D341Med (cell line): ENCODE data around the gene TNFRSF4.

Experiments used
- DNase-seq: peaks from one replicate; pipeline ENCODE4 v3.0.0; 2012; ENCODE audit warnings: low spot score

TNFRSF4 gene

GRCh38 chr1:1232796-1233566, 19.0 kb upstream of the TNFRSF4 start:
- no peak for DNase-seq

DNA sequence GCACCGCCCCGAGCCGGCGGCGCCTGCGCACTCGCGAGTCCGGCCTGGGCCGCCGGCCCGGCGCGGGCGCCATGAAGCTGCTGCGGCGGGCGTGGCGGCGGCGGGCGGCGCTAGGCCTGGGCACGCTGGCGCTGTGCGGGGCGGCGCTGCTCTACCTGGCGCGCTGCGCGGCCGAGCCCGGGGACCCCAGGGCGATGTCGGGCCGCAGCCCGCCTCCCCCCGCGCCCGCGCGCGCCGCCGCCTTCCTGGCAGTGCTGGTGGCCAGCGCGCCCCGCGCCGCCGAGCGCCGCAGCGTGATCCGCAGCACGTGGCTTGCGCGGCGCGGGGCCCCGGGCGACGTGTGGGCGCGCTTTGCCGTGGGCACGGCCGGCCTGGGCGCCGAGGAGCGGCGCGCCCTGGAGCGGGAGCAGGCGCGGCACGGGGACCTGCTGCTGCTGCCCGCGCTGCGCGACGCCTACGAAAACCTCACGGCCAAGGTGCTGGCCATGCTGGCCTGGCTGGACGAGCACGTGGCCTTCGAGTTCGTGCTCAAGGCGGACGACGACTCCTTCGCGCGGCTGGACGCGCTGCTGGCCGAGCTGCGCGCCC, 18.3 kb upstream of the TNFRSF4 start, which contains the start of gene B3GALT6:
Gene B3GALT6, plus strand, starts transcription at position 30 of the 588 bp plus-strand sequence. Its CDS starts 42 bp downstream, at position 72.
- DNase-seq, result no peak

DNA sequence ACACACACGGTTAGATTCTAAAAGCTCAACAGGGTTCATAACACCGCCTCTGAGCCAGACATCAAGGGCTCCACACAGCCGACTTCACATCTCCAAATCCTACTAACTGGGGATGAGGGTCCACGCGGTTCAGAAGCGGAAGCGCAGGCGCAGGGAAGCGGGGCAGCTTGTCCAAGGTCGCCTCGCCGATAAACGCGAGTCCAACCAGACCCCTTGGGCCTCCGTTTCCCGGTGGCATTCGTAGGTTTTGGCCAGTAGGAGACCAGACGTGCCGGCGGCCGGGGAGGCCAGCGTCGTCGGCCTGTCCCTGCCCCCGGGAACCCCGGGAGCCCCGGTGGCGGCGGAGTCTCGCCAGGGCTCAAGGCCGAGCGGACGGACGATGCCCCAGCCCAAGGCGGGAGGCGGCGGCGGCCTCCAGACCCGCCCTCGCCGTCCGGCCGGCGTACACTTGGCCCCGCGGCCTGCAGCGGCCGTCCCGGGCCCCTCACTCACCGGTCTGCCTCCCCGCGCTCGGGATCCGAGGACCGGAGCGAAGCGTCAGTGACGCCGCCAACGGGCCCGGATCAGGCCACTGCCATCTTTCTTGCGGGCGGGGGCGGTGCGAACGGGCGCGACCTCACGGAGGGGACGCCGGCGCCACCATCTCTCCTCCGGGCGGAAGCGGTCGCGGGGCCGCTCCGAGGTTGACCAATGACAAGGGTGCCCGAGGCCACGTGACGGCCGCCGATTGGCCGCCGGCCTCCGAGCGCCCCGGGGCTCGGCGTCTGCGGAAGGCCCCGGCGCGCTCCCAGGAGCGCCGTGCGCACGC, 17.7 kb upstream of the TNFRSF4 start, which contains the start of gene SDF4:
Gene SDF4, minus strand, starts transcription at position 602 of the 808 bp plus-strand sequence. CDS start 3,229 bp downstream, outside the sequence.
- peak; percentile 100 for DNase-seq

DNA sequence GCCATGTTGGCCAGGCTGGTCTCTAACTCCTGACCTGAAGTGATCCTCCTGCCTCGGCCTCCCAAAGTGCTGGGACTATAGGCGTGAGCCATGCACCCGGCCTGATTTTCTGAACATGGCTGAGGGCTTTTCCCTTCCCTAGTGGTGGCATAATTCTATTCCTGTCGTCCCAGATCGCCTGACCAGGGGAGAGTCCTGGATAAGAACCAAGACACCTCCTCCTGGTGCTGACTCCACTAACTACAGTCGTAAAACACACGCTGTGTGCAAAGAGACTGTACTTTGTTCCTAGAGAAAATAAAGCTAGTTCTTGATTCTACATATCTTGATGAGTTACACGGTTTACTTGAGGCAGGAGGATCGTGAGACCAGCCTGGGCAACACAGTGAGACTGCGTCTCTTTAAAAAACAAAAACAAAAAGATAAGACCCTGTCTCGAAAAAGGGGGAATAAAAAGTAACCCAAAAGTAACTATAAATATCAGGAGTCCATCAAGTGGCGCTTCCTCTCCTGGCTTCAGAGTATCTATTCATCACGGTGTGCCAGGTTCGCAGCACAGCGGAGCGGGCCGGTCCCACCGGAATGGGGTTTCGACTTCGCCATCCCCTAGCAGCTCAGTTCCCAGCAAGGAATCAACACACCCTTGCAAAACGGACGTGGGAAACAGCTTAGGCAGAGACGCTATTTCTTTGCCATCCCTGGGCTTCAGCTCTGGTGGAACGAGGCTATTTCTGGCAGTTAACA, 16.9 kb upstream of the TNFRSF4 start:
- DNase-seq, result no peak

DNA sequence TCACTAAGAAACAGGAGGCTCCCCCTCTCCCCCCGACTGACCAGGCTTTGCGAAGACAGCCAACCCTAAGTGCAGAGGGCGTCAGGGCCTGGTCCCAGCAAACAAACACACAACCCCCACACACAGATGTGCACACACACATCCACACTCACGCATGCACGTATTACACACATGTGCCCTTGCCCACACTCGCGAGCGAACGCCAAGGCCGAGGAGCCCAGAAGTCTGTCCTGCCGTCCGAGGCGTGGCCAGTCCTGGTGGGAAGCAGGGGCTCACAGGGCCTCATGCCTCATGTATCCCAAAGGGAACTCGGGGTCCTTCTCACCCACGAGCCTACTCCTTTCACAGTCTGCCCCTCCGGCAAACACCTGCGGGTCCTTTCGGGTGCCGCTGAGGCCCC, 15.8 kb upstream of the TNFRSF4 start:
- DNase-seq, result no peak

GRCh38 chr1:1228596-1229321, 14.8 kb upstream of the TNFRSF4 start:
- no peak for DNase-seq

DNA sequence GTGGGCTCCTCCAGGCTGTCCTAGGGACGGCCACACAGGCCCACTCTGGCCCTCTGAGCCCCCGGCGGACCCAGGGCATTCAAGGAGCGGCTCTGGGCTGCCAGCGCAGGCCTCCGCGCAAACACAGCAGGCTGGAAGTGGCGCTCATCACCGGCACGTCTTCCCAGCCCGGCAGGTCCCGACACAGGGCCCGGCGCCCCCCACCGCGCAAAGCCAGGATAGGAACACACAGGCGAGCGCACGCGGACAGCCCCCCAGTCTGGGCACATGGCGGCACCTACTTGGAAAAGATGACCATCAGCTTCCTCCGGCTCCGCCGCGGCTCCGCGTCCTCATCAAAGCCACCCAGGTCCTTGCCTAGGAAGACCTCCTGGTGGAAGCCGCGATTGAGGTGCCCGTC, 14.2 kb upstream of the TNFRSF4 start:
- DNase-seq, result no peak

GRCh38 chr1:1227386-1227785, 13.4 kb upstream of the TNFRSF4 start:
- no peak for DNase-seq

- no peak for DNase-seq
Observed at GRCh38 chr1:1226566-1227362, 12.8 kb upstream of the TNFRSF4 start.

GRCh38 chr1:1225913-1226312, 12.0 kb upstream of the TNFRSF4 start:
- DNase-seq, result no peak

GRCh38 chr1:1225238-1225845, 11.4 kb upstream of the TNFRSF4 start:
- no peak for DNase-seq

GRCh38 chr1:1223891-1224290, 9.9 kb upstream of the TNFRSF4 start:
- no peak for DNase-seq

- no peak for DNase-seq
Observed at GRCh38 chr1:1223321-1223720, 9.4 kb upstream of the TNFRSF4 start.

GRCh38 chr1:1222575-1223225, 8.7 kb upstream of the TNFRSF4 start:
- DNase-seq, result no peak

GRCh38 chr1:1221887-1222574, 8.1 kb upstream of the TNFRSF4 start:
- no peak for DNase-seq

DNA sequence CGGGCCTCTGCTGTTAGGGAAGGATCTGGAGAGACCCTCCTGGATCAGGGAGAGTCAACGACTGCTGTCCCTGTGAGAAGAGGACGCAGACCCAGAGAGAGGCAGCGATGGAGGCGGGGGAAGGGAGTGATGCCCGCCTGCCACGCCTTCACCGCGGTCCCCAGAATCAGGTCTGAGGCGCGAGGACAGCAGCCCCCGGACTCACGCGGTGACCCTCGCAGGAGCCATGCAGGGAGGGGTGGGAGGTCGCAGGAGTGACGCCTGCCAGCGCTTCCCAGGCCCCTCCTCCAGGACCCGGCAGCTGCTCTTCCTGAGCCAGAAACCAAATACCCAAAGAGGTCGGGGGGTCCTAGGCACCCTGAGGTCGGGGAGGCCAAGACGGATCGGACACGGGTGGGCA, 6.2 kb upstream of the TNFRSF4 start:
- no peak for DNase-seq

DNA sequence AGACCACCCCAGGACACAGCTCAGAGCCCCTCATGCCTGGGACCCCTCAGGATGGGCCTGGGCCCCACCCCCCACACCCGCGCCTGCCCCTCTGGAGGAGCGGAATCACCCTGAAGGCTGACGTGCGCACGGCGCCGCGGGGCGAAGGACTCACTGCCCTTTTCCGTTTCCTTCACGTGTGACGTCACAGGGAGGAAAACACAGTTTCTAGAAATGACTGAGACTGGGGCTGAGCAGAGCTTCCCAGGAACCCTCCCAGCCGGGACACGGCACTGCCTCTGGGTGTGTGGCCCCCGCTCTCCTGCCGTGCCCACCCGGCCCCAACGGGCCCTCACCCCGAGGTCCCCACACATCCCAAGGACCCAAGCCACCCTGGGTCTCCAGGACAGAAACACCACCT, 5.4 kb upstream of the TNFRSF4 start:
- DNase-seq, result no peak

DNA sequence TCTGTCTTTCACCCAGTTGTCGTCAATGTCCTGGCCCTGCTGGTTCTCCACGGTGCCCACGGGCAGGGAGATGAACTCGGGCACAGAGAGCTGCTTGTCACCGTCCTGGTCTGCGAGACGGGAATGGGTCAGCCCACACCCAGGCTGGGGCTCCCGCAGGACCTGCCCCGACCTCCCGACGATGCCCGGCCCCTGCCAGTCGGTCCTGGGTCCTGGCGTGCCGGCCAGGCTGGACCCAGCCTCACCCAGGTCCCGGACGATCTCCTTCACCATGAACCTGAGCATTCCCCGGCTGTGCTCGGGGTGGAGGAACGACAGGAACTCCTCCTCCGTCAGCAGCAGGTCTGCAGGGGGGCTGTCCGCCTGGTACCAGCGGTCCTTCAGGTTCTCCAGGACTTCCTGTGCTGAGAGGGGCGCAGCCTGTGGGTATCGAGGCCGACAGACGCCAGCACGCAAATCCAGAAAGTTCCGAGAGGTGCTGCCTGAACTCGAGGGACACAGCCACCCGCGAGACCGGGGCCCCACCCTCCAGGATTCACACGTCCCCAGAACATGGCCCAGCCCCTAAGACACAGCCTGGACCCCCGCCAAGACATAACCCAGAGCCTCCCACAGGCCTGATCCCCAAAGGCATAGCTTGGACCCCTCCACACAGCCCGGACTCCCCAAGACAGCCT, 4.7 kb upstream of the TNFRSF4 start:
- DNase-seq, result no peak
